Keratinocyte (primary cell): ENCODE measurements around the gene FCRL3. TPM values are rescaled to one million over a fixed set of nuclear protein-coding genes. Genes with fewer than 3 reads are reported as not detected.

ENCODE experiments used
- DNase-seq: peaks from one replicate; pipeline ENCODE4 v3.0.0-alpha.2; 2011; ENCODE audit warnings: low read depth, missing footprints, low spot score
- FAIRE-seq: peaks from 2 replicates; lab custom pipeline; 2011; peaks lifted over from hg19 to GRCh38; lab: Jason Lieb, UNC
- H2AFZ ChIP-seq: 2 replicates; pipeline ENCODE4 v1.6.0; 2012; ENCODE audit warnings: low read length, control low read depth, inconsistent platforms; ENCODE audit not compliant: control insufficient read depth
- H3K27ac ChIP-seq: 2 replicates; pipeline ENCODE4 v1.5.1; 2011; ENCODE audit warnings: low read length; ENCODE audit not compliant: control insufficient read depth, insufficient read depth
- H3K27me3 ChIP-seq: 3 replicates; pipeline ENCODE4 v1.6.0; 2011; ENCODE audit warnings: low read length; ENCODE audit not compliant: control insufficient read depth, insufficient read depth; ENCODE audit errors: extremely low read depth
- H3K36me3 ChIP-seq, 2 experiments: 2 replicates in 1 of 2; 3 replicates in 1 of 2; pipeline ENCODE4 v1.5.1; 2011; ENCODE audit warnings: low read length in 2 of 2, mild to moderate bottlenecking in 1 of 2; ENCODE audit not compliant: control insufficient read depth in 2 of 2, insufficient read depth in 2 of 2; ENCODE audit errors: extremely low read depth in 1 of 2
- H3K4me1 ChIP-seq: 3 replicates; pipeline ENCODE4 v1.5.1; 2011; ENCODE audit warnings: low read length; ENCODE audit not compliant: control insufficient read depth, insufficient read depth; ENCODE audit errors: extremely low read depth
- H3K4me2 ChIP-seq: 3 replicates; pipeline ENCODE4 v1.6.0; 2011; ENCODE audit warnings: low read depth, low read length; ENCODE audit not compliant: control insufficient read depth, insufficient read depth; ENCODE audit errors: extremely low read depth
- H3K4me3 ChIP-seq, 3 experiments: fragments of 200-600 bp in 1 of 3; sonication (generic) in 1 of 3; 2 replicates in 2 of 3; 3 replicates in 1 of 3; pipeline ENCODE4 v1.5.1; 2011 to 2016; ENCODE audit warnings: low read length in 3 of 3, mild to moderate bottlenecking in 3 of 3, control low read depth in 2 of 3, inconsistent platforms in 1 of 3, low read depth in 1 of 3, mixed read lengths in 1 of 3, mixed run types in 1 of 3, moderate library complexity in 1 of 3; ENCODE audit not compliant: control insufficient read depth in 2 of 3, insufficient read depth in 2 of 3; ENCODE audit errors: extremely low read depth in 1 of 3
- H3K79me2 ChIP-seq: 2 replicates; pipeline ENCODE4 v1.6.0; 2012; ENCODE audit warnings: low read length; ENCODE audit not compliant: control insufficient read depth, insufficient read depth
- H3K9ac ChIP-seq: 3 replicates; pipeline ENCODE4 v1.6.0; 2011; ENCODE audit warnings: low read length; ENCODE audit not compliant: control insufficient read depth, insufficient read depth; ENCODE audit errors: extremely low read depth
- H3K9me1 ChIP-seq: 3 replicates; pipeline ENCODE4 v1.6.0; 2011; ENCODE audit warnings: low read length; ENCODE audit not compliant: control insufficient read depth, insufficient read depth; ENCODE audit errors: extremely low read depth
- H3K9me3 ChIP-seq: 2 replicates; pipeline ENCODE4 v1.5.1; 2012; ENCODE audit warnings: low read depth, low read length; ENCODE audit not compliant: control insufficient read depth
- H4K20me1 ChIP-seq: 3 replicates; pipeline ENCODE4 v1.6.0; 2011; ENCODE audit warnings: low read length; ENCODE audit not compliant: control insufficient read depth, insufficient read depth; ENCODE audit errors: extremely low read depth
- EZH2 ChIP-seq: IDR thresholded peaks from one replicate; pipeline ENCODE4 v1.6.1; 2012; ENCODE audit warnings: inconsistent platforms, mild to moderate bottlenecking, low read length, moderate library complexity
- dilution Hi-C: fragments of 300-500 bp; cut with MboI; formaldehyde crosslinking; loops from one replicate; pipeline ENCODE4 v1.7.0; 2020; ENCODE audit warnings: low sequenced_read_pairs; ENCODE audit not compliant: extremely low pct_ligation_motif_present
- polyA plus RNA-seq, 5 experiments: library from polyadenylated mRNA; depleted of rRNA in 3 of 5; stranded (reverse) in 3 of 5; stranded (forward) in 1 of 5; unstranded in 1 of 5; fragments of >200 nt; gene quantifications; 1 replicate in 1 of 5; 2 replicates in 3 of 5; 3 replicates in 1 of 5; pipeline versions ENCODE4 v1.2.1 to v1.2.3, GENCODE V29; 2011 to 2012; ENCODE audit warnings: missing spikeins in 2 of 5, low read depth in 1 of 5, low replicate concordance in 1 of 5
- TF ChIP-seq, protein P1 (sequence below), 3 experiments: IDR thresholded peaks in 1 of 3; conservative IDR thresholded peaks in 1 of 3; optimal IDR thresholded peaks in 1 of 3; 2 replicates in 2 of 3; 3 replicates in 1 of 3; pipeline versions ENCODE3 to v1.5.1; 2011; ENCODE audit warnings: low read length in 3 of 3, mild to moderate bottlenecking in 3 of 3, moderate library complexity in 2 of 3, control low read depth in 1 of 3, inconsistent platforms in 1 of 3; ENCODE audit not compliant: insufficient read depth in 2 of 3; ENCODE audit errors: extremely low read depth in 1 of 3

Gene FCRL3
- polyA plus RNA-seq, 1 donor (not counting 4 experiments of a cell fraction or from before 2014, with no cell fraction given) = not detected

GRCh38 chr1:157671895-157672294 lies 28.7 kb downstream of the FCRL3 start:
- no peak for TF ChIP-seq EZH2
- TF ChIP-seq, protein P1, sequence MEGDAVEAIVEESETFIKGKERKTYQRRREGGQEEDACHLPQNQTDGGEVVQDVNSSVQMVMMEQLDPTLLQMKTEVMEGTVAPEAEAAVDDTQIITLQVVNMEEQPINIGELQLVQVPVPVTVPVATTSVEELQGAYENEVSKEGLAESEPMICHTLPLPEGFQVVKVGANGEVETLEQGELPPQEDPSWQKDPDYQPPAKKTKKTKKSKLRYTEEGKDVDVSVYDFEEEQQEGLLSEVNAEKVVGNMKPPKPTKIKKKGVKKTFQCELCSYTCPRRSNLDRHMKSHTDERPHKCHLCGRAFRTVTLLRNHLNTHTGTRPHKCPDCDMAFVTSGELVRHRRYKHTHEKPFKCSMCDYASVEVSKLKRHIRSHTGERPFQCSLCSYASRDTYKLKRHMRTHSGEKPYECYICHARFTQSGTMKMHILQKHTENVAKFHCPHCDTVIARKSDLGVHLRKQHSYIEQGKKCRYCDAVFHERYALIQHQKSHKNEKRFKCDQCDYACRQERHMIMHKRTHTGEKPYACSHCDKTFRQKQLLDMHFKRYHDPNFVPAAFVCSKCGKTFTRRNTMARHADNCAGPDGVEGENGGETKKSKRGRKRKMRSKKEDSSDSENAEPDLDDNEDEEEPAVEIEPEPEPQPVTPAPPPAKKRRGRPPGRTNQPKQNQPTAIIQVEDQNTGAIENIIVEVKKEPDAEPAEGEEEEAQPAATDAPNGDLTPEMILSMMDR (optimal IDR thresholded peaks at IDR 0.05 in 1 of 3, IDR thresholded peaks at IDR 0.05 in 1 of 3, conservative IDR thresholded peaks at IDR 0.05 in 1 of 3; ENCODE audit: extremely low read depth in 1 of 3, insufficient read depth in 2 of 3, low read length in 3 of 3) = no peak
- Histone ChIP-seq H3K4me2 (no peak overlapping the region), H4K20me1 (no peaks in the 10 kb centered on the region), H3K4me3 (no peak overlapping the region), H3K27me3 (no peaks in the 10 kb centered on the region), H3K36me3 (no peaks in the 10 kb centered on the region), H3K27ac (no peak overlapping the region), H3K9me1 (no peaks in the 10 kb centered on the region), H3K9me3 (no peaks in the 10 kb centered on the region), H3K4me1 (no peaks in the 10 kb centered on the region), H3K9ac (no peak overlapping the region), H3K79me2 (no peaks in the 10 kb centered on the region), H2AFZ (no peak overlapping the region)
- FAIRE-seq (no peak), DNase-seq (no peak)
- dilution Hi-C loops = no loop called here

DNA sequence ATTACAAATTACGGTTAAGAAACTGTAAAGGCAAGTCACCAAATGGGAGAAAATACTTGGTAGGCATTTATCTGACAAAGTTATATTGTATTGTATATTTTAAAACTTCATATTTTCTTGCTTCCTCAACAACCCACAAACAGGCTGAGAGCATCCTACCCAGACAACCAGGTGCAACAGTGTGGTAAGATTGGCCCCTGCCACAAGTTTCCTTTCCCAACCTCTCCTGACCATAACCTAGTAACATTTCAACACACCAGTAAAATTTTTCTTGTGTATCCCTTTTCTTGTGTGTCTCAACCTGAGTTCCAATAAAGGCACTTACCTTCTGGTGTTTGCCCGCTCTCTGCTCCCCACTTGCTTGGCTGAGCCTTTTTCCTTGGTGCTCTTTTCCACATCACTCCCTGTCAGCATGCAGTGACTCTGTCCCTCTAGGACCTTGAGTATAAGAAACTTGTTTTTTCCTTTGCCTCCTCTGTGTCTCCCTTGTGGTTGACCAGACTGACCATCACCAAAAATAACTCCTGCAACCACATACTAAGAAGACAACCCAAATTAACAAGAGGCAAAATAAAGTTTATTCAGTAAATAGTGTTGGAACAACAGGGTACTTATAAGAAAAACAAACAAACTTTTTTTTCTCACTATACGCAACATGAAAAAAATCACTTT lies 40.9 kb downstream of the FCRL3 start:
- dilution Hi-C loops = no loop called here
- no peak for FAIRE-seq

More for the DNA sequence above, 40.9 kb downstream of the FCRL3 start:
- Histone ChIP-seq H3K27me3 (no peaks in the 10 kb centered on the region), H3K27ac (no peak overlapping the region), H3K4me3 (no peak overlapping the region), H3K4me2 (no peak overlapping the region), H3K9me3 (no peaks in the 10 kb centered on the region), H3K4me1 (no peaks in the 10 kb centered on the region), H2AFZ (no peak overlapping the region), H4K20me1 (no peaks in the 10 kb centered on the region), H3K9me1 (no peaks in the 10 kb centered on the region), H3K79me2 (no peaks in the 10 kb centered on the region), H3K9ac (no peak overlapping the region), H3K36me3 (no peaks in the 10 kb centered on the region)
- TF ChIP-seq, protein P1 (optimal IDR thresholded peaks at IDR 0.05 in 1 of 3, IDR thresholded peaks at IDR 0.05 in 1 of 3, conservative IDR thresholded peaks at IDR 0.05 in 1 of 3; ENCODE audit: extremely low read depth in 1 of 3, insufficient read depth in 2 of 3, low read length in 3 of 3) = no peak
- no peak for TF ChIP-seq EZH2
- DNase-seq = no peak
